ENCODE results near the gene AIP.

DNA sequence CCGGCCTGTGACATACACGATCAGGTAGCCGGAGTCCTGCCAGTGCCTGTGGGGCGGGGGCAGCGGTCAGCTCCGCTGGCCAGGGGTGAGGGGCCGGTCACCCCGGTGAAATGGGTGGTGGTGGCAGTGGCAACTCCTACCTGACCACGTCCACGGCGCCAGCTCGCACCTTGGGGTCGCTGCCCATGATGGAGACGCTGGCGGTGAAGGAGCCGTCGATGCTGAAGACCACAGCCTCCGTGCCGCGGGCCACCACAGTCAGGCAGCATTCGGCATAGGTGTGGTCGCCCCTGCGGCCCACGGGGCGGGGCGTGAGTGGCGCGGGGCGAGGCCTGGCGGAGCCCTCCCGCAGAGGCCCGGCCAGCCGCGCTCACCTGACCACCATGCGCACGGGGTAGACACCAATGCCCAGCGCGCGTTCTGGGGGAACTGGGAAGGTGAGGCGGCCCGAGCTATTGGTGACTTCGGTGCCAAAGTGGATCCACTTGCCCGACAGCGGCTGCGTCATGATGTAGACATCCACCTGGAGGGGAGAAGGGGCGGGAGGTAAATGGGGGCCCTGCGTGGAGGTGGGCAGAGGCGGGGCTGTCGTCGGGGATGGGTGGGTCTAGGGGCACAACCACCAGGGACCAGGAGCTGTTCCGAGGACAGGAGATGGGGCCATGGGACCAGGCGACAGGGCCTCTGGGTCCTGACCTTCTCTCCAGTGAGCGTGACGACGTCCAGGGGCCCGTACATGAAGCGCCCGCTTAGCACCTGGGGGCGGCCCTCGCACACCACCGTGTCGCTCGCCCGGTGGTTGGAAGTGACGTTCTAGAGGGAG, 10.9 kb downstream of the AIP start:
- TF ChIP-seq, protein P1, sequence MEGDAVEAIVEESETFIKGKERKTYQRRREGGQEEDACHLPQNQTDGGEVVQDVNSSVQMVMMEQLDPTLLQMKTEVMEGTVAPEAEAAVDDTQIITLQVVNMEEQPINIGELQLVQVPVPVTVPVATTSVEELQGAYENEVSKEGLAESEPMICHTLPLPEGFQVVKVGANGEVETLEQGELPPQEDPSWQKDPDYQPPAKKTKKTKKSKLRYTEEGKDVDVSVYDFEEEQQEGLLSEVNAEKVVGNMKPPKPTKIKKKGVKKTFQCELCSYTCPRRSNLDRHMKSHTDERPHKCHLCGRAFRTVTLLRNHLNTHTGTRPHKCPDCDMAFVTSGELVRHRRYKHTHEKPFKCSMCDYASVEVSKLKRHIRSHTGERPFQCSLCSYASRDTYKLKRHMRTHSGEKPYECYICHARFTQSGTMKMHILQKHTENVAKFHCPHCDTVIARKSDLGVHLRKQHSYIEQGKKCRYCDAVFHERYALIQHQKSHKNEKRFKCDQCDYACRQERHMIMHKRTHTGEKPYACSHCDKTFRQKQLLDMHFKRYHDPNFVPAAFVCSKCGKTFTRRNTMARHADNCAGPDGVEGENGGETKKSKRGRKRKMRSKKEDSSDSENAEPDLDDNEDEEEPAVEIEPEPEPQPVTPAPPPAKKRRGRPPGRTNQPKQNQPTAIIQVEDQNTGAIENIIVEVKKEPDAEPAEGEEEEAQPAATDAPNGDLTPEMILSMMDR (IDR thresholded peaks at IDR 0.05) = no peak
- TF ChIP-seq EP300 (IDR thresholded peaks at IDR 0.05) = no peak
